ENCODE measurements around the gene CATSPER3.
"Not testable (repeated sequence)": the region's sequence is repeated elsewhere in the genome, so short reads cannot be mapped to it uniquely, and the experiment has no call there.

Gene CATSPER3

GRCh38 chr5:134975078-134975715, 7.5 kb downstream of the CATSPER3 start:
- DNase-seq (ENCODE audit: low read depth): no peak

- no peak for DNase-seq (ENCODE audit: low read depth)
These were observed 8.1 kb downstream of the CATSPER3 start for GRCh38 chr5:134975843-134976242.

GRCh38 chr5:134976841-134977240, 9.1 kb downstream of the CATSPER3 start:
- DNase-seq (ENCODE audit: low read depth): no peak

- no peak for DNase-seq (ENCODE audit: low read depth)
These were observed 11.7 kb downstream of the CATSPER3 start for GRCh38 chr5:134979416-134979815.

- no peak for DNase-seq (ENCODE audit: low read depth)
These were observed 14.5 kb downstream of the CATSPER3 start for GRCh38 chr5:134982230-134982629.

GRCh38 chr5:134989266-134989830, 21.6 kb downstream of the CATSPER3 start:
- no peak for DNase-seq (ENCODE audit: low read depth)

- DNase-seq (ENCODE audit: low read depth): not testable (repeated sequence)
These were observed 22.5 kb downstream of the CATSPER3 start for GRCh38 chr5:134990183-134990582.

GRCh38 chr5:134992148-134992547, 24.4 kb downstream of the CATSPER3 start:
- no peak for DNase-seq (ENCODE audit: low read depth)

GRCh38 chr5:134993161-134993560, 25.5 kb downstream of the CATSPER3 start:
- DNase-seq (ENCODE audit: low read depth): no peak

- no peak for DNase-seq (ENCODE audit: low read depth)
These were observed 27.0 kb downstream of the CATSPER3 start for GRCh38 chr5:134994560-134995156.

- DNase-seq (ENCODE audit: low read depth): no peak
These were observed 28.2 kb downstream of the CATSPER3 start for GRCh38 chr5:134995850-134996402.

GRCh38 chr5:134997015-134997414, 29.3 kb downstream of the CATSPER3 start:
- no peak for DNase-seq (ENCODE audit: low read depth)

GRCh38 chr5:134998068-134998467, 30.4 kb downstream of the CATSPER3 start:
- not testable (repeated sequence) for DNase-seq (ENCODE audit: low read depth)

GRCh38 chr5:135004376-135004775, 36.7 kb downstream of the CATSPER3 start:
- DNase-seq (ENCODE audit: low read depth): no peak

- DNase-seq (ENCODE audit: low read depth): no peak
These were observed 37.4 kb downstream of the CATSPER3 start for GRCh38 chr5:135005076-135005475.

- DNase-seq (ENCODE audit: low read depth): no peak
These were observed 39.6 kb downstream of the CATSPER3 start for GRCh38 chr5:135007305-135007704.

GRCh38 chr5:135007749-135008363, 40.1 kb downstream of the CATSPER3 start:
- DNase-seq (ENCODE audit: low read depth): no peak

- no peak for DNase-seq (ENCODE audit: low read depth)
These were observed 40.8 kb downstream of the CATSPER3 start for GRCh38 chr5:135008556-135008955.

- DNase-seq (ENCODE audit: low read depth): no peak
These were observed 41.5 kb downstream of the CATSPER3 start for GRCh38 chr5:135008981-135009735.

GRCh38 chr5:135009736-135010501, 42.2 kb downstream of the CATSPER3 start:
- DNase-seq (ENCODE audit: low read depth): no peak

All from activated T-helper 9 cell treated with anti-CD3 and anti-CD28 coated beads, Interleukin-2, amount 50 U/mL, for 16 hours (primary cell).